AG09309 (cell line): ENCODE results near the gene NCR2.

Experiments
- DNase-seq: peaks from one replicate; pipeline ENCODE4 v3.0.0-alpha.2; 2010; ENCODE audit warnings: low read depth
- H3K4me3 ChIP-seq: 2 replicates; pipeline ENCODE4 v1.5.1; 2011; ENCODE audit warnings: mild to moderate bottlenecking, low read depth, low read length, moderate library complexity; ENCODE audit not compliant: control insufficient read depth
- CTCF ChIP-seq: IDR thresholded peaks from 2 replicates; pipeline ENCODE4 v1.5.1; 2011; ENCODE audit warnings: mild to moderate bottlenecking, low read depth, low read length, inconsistent platforms; ENCODE audit not compliant: insufficient read depth, control insufficient read depth; ENCODE audit errors: missing control alignments

The NCR2 gene

GRCh38 chr6:41353333-41353732, 17.9 kb downstream of the NCR2 start:
- no peak overlapping the region for H3K4me3 ChIP-seq
- TF ChIP-seq CTCF, result no peak
- no peak for DNase-seq

GRCh38 chr6:41355952-41356351, 20.5 kb downstream of the NCR2 start:
- no peak for DNase-seq
- no peak overlapping the region for H3K4me3 ChIP-seq
- TF ChIP-seq CTCF, result no peak

GRCh38 chr6:41356825-41357224, 21.4 kb downstream of the NCR2 start:
- H3K4me3 ChIP-seq, result no peak overlapping the region
- no peak for DNase-seq
- no peak for TF ChIP-seq CTCF

GRCh38 chr6:41358503-41358902, 23.1 kb downstream of the NCR2 start:
- H3K4me3 ChIP-seq, result no peak overlapping the region
- no peak for DNase-seq
- TF ChIP-seq CTCF, result no peak

- no peak for DNase-seq
- TF ChIP-seq CTCF, result no peak
- H3K4me3 ChIP-seq, result no peak overlapping the region
These were observed 24.4 kb downstream of the NCR2 start for GRCh38 chr6:41359617-41360313.

GRCh38 chr6:41360314-41360685, 24.9 kb downstream of the NCR2 start:
- no peak for DNase-seq
- no peak for TF ChIP-seq CTCF
- H3K4me3 ChIP-seq, result no peak overlapping the region
